ENCODE data around the gene RYR2.

RYR2 gene

GRCh38 chr1:237287876-237288521, 246.0 kb downstream of the RYR2 start:
- no peak for ATAC-seq
- TF ChIP-seq POU6F1 (CRISPR knock-in tag; IDR thresholded peaks at IDR 0.05; ENCODE audit: borderline replicate concordance, low read depth) = no peak
- TF ChIP-seq BACH2 (CRISPR knock-in tag; IDR thresholded peaks at IDR 0.05; ENCODE audit: borderline replicate concordance) = no peak
- no peak for TF ChIP-seq ZNF8 (CRISPR knock-in tag; IDR thresholded peaks at IDR 0.05)
- no peak for TF ChIP-seq ARNTL (CRISPR knock-in tag; IDR thresholded peaks at IDR 0.05; ENCODE audit: borderline replicate concordance, low read depth)
- TF ChIP-seq ZNF565 (CRISPR knock-in tag; conservative IDR thresholded peaks at IDR 0.05; ENCODE audit: low read depth) = no peak
- TF ChIP-seq CREB5 (CRISPR knock-in tag; IDR thresholded peaks at IDR 0.05; ENCODE audit: low read depth) = no peak
- no peak for TF ChIP-seq ESRRG (CRISPR knock-in tag; IDR thresholded peaks at IDR 0.05)
- TF ChIP-seq RARB (CRISPR knock-in tag; IDR thresholded peaks at IDR 0.05) = no peak

GRCh38 chr1:237293804-237294203, 251.8 kb downstream of the RYR2 start:
- ATAC-seq = no peak
- TF ChIP-seq TOX (CRISPR knock-in tag; IDR thresholded peaks at IDR 0.05; ENCODE audit: borderline replicate concordance) = no peak
- TF ChIP-seq ZC3H10 (CRISPR knock-in tag; IDR thresholded peaks at IDR 0.05) = no peak
- TF ChIP-seq ZNF70 (CRISPR knock-in tag; IDR thresholded peaks at IDR 0.05) = no peak
- TF ChIP-seq PATZ1 (CRISPR knock-in tag; IDR thresholded peaks at IDR 0.05; ENCODE audit: borderline replicate concordance) = no peak
- TF ChIP-seq RARB (CRISPR knock-in tag; IDR thresholded peaks at IDR 0.05) = no peak

GRCh38 chr1:237296861-237297260, 254.9 kb downstream of the RYR2 start:
- no peak for ATAC-seq
- no peak for TF ChIP-seq CREB5 (CRISPR knock-in tag; IDR thresholded peaks at IDR 0.05; ENCODE audit: low read depth)
- no peak for TF ChIP-seq RARB (CRISPR knock-in tag; IDR thresholded peaks at IDR 0.05)
- no peak for TF ChIP-seq TSHZ2 (CRISPR knock-in tag; IDR thresholded peaks at IDR 0.05)
- TF ChIP-seq ZNF565 (CRISPR knock-in tag; conservative IDR thresholded peaks at IDR 0.05; ENCODE audit: low read depth) = no peak
- TF ChIP-seq CSRNP3 (CRISPR knock-in tag; IDR thresholded peaks at IDR 0.05) = no peak
- TF ChIP-seq ZNF8 (CRISPR knock-in tag; IDR thresholded peaks at IDR 0.05) = no peak
- no peak for TF ChIP-seq TOX (CRISPR knock-in tag; IDR thresholded peaks at IDR 0.05; ENCODE audit: borderline replicate concordance)
- TF ChIP-seq TCF4 (CRISPR knock-in tag; IDR thresholded peaks at IDR 0.05; ENCODE audit: borderline replicate concordance) = no peak
- no peak for TF ChIP-seq GLIS3 (CRISPR knock-in tag; IDR thresholded peaks at IDR 0.05)
